Transverse colon (tissue), 4 donors: Measurements from ENCODE around the gene CIC. TPM values are rescaled to one million over a fixed set of nuclear protein-coding genes. Genes with fewer than 3 reads are reported as not detected.

Experiments
- DNase-seq: peaks from one replicate; pipeline ENCODE4 v3.0.0-alpha.2; 2019
- H3K27ac ChIP-seq, 4 donors: fragments of 200-600 bp; sonication (generic); 2 replicates each; pipeline ENCODE4 v1.5.1; 2016 to 2018; ENCODE audit warnings: inconsistent platforms in 4 of 4
- H3K27me3 ChIP-seq: fragments of 200-600 bp; sonication (generic); 2 replicates; pipeline ENCODE4 v1.5.1; 2017; ENCODE audit warnings: inconsistent platforms
- H3K36me3 ChIP-seq, 4 donors: fragments of 200-600 bp; sonication (generic); 2 replicates each; pipeline ENCODE4 v1.5.1; 2017 to 2019; ENCODE audit warnings: inconsistent platforms in 4 of 4
- H3K4me1 ChIP-seq, 4 donors: fragments of 200-600 bp; sonication (generic); 2 replicates each; pipeline ENCODE4 v1.5.1; 2017 to 2020; ENCODE audit warnings: inconsistent platforms in 4 of 4
- H3K4me3 ChIP-seq, 4 donors: fragments of 200-600 bp; sonication (generic); 1 replicate in 1 of 4; 2 replicates in 3 of 4; pipeline versions ENCODE4 v1.5.1 to v1.6.1; 2017 to 2019; ENCODE audit warnings: inconsistent platforms in 4 of 4
- H3K9me3 ChIP-seq, 2 donors: fragments of 200-600 bp; sonication (generic); 2 replicates each; pipeline ENCODE4 v1.5.1; 2017 to 2019; ENCODE audit warnings: inconsistent platforms in 2 of 2
- EP300 ChIP-seq: sonication (generic); formaldehyde crosslinking; IDR thresholded peaks from one replicate; pipeline ENCODE4 v1.6.1; 2017; ENCODE audit warnings: antibody characterized with exemption, low read depth
- POLR2A ChIP-seq: fragments of 450-650 bp; IDR thresholded peaks from one replicate; pipeline ENCODE4 v1.6.1; 2016; ENCODE audit warnings: antibody characterized with exemption, mild to moderate bottlenecking, moderate library complexity
- POLR2AphosphoS5 ChIP-seq, 3 donors: sonication (generic); formaldehyde crosslinking; IDR thresholded peaks; one replicate each; pipeline ENCODE4 v1.6.1; 2016; ENCODE audit warnings: antibody characterized with exemption in 3 of 3
- whole genome bisulfite sequencing, 2 donors: methylation state at CpG; one replicate each; pipeline ENCODE4 v1.1.5; 2018; ENCODE audit warnings: low coverage in 1 of 2; 5-methylcytosine and 5-hydroxymethylcytosine counted together
- in situ Hi-C, 4 donors: fragments of 200-750 bp; cut with MboI; loops; one replicate each; pipeline versions ENCODE4 v1.15.0 to v1.15.1; 2017; ENCODE audit warnings: low sequenced_read_pairs in 3 of 4, low pct_ligation_motif_present in 1 of 4, low pct_unique_long_range_greater_than_20kb in 1 of 4
- intact Hi-C: fragments of 100-400 bp; cut with DNase I; formaldehyde crosslinking; loops from one replicate; pipeline ENCODE4 v1.15.1; 2023; ENCODE audit warnings: low total_unique reads
- total RNA-seq, 4 donors: library from RNA; depleted of rRNA; stranded (reverse); fragments of >200 nt; gene quantifications; one replicate each; pipeline ENCODE4 v1.1.0, GENCODE V29; 2016
- TF ChIP-seq, protein P1 (sequence below), 5 experiments: fragments of 200-600 bp in 3 of 5; fragments of 450-650 bp in 2 of 5; sonication (generic) in 3 of 5; IDR thresholded peaks; 1 replicate in 2 of 5; 2 replicates in 3 of 5; pipeline ENCODE4 v1.5.1; 2016 to 2017; ENCODE audit warnings: antibody characterized with exemption in 5 of 5, inconsistent platforms in 3 of 5, mild to moderate bottlenecking in 2 of 5, moderate library complexity in 1 of 5

CIC gene
- total RNA-seq, 4 donors from 2014 or later, result 35.1 to 96.5 (median 43.6) TPM

- in situ Hi-C loops (loop anchor here in 2 of 4 donors (25.0 kb wide), 1 partner anchor 205 kb away; no protein-coding TSS in a partner anchor), intact Hi-C loops (no loop called here)
- no peak for TF ChIP-seq POLR2AphosphoS5 (IDR thresholded peaks at IDR 0.05)
- TF ChIP-seq POLR2A, result no peak
- no peak for TF ChIP-seq EP300
- TF ChIP-seq, protein P1, sequence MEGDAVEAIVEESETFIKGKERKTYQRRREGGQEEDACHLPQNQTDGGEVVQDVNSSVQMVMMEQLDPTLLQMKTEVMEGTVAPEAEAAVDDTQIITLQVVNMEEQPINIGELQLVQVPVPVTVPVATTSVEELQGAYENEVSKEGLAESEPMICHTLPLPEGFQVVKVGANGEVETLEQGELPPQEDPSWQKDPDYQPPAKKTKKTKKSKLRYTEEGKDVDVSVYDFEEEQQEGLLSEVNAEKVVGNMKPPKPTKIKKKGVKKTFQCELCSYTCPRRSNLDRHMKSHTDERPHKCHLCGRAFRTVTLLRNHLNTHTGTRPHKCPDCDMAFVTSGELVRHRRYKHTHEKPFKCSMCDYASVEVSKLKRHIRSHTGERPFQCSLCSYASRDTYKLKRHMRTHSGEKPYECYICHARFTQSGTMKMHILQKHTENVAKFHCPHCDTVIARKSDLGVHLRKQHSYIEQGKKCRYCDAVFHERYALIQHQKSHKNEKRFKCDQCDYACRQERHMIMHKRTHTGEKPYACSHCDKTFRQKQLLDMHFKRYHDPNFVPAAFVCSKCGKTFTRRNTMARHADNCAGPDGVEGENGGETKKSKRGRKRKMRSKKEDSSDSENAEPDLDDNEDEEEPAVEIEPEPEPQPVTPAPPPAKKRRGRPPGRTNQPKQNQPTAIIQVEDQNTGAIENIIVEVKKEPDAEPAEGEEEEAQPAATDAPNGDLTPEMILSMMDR (IDR thresholded peaks at IDR 0.05), result no peak
- Histone ChIP-seq H3K4me1 (peaks cover 4 to 22% (median 12%) of the 10 kb centered on the region in 4 donors), H3K27me3 (peaks cover 51% of the 10 kb centered on the region), H3K9me3 (no peaks in the 10 kb centered on the region), H3K27ac (no peak overlapping the region), H3K36me3 (no peaks in the 10 kb centered on the region), H3K4me3 (no peak overlapping the region)
- 84% methylated on average over 13 of the region's 13 CpGs; no CpG with 5 or more reads in 1 of the 2 donors for WGBS, 2 donors
- no peak for DNase-seq
Observed at GRCh38 chr19:42317535-42317934, 48.5 kb downstream of the CIC start.

DNA sequence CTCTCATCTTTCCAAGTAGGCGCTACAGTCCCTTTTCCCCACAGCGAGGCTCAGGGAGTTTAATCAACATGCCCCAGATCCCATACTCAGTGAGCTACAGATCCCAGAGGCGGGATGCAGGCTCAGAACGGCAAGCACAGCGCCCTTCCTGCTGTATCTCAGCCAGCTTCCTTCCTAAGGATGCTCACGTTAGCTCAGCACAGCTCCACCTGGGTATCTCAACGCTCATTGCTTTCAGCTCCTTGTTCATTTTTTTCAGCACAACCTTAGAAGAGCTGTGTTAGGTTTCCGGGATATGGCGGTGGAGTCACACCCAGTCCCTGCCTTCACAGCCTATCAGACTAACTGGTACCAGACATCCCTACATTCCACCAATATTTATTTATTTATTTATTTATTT lies 53.3 kb downstream of the CIC start:
- TF ChIP-seq POLR2A (no peak), POLR2AphosphoS5 (IDR thresholded peaks at IDR 0.05) (no peak), EP300 (no peak)
- TF ChIP-seq, protein P1 (IDR thresholded peaks at IDR 0.05), result no peak
- H3K27me3 ChIP-seq, result peaks cover 36% of the 10 kb centered on the region
- in situ Hi-C loops, result loop anchor here (10.0 to 25.0 kb wide), 3 partner anchors 188 to 210 kb away; partner anchors contain the start of gene POU2F2 (in 1 of the 4)
- H3K36me3 ChIP-seq, result no peaks in the 10 kb centered on the region
- no peak overlapping the region for H3K4me3 ChIP-seq
- WGBS, 2 donors, result 62 to 70% methylated on average over 3 to 9 of the region's 9 CpGs
- peaks cover 17 to 30% (median 25%) of the 10 kb centered on the region in 4 donors for H3K4me1 ChIP-seq
- H3K27ac ChIP-seq, result no peak overlapping the region
- intact Hi-C loops, result loop anchor here (10.0 kb wide), 1 partner anchor 188 kb away; the partner anchor contains the start of gene POU2F2
- no peak for DNase-seq
- H3K9me3 ChIP-seq, result no peaks in the 10 kb centered on the region

GRCh38 chr19:42323473-42323851 lies 54.4 kb downstream of the CIC start:
- Histone ChIP-seq H3K4me3 (no peak overlapping the region), H3K4me1 (peaks cover 23 to 39% (median 27%) of the 10 kb centered on the region in 4 donors), H3K27ac (no peak overlapping the region), H3K27me3 (peaks cover 36% of the 10 kb centered on the region), H3K36me3 (no peaks in the 10 kb centered on the region), H3K9me3 (no peaks in the 10 kb centered on the region)
- in situ Hi-C loops, result loop anchor here (10.0 to 25.0 kb wide), 3 partner anchors 189 to 211 kb away; partner anchors contain the start of gene POU2F2 (in 1 of the 4)
- TF ChIP-seq POLR2AphosphoS5 (IDR thresholded peaks at IDR 0.05) (no peak), EP300 (no peak), POLR2A (no peak)
- TF ChIP-seq, protein P1 (IDR thresholded peaks at IDR 0.05), result no peak
- intact Hi-C loops, result loop anchor here (10.0 kb wide), 1 partner anchor 189 kb away; the partner anchor contains the start of gene POU2F2
- 34% methylated on average over 3 of the region's 29 CpGs; no CpG with 5 or more reads in 1 of the 2 donors for WGBS, 2 donors
- peak; percentile 21 for DNase-seq

DNA sequence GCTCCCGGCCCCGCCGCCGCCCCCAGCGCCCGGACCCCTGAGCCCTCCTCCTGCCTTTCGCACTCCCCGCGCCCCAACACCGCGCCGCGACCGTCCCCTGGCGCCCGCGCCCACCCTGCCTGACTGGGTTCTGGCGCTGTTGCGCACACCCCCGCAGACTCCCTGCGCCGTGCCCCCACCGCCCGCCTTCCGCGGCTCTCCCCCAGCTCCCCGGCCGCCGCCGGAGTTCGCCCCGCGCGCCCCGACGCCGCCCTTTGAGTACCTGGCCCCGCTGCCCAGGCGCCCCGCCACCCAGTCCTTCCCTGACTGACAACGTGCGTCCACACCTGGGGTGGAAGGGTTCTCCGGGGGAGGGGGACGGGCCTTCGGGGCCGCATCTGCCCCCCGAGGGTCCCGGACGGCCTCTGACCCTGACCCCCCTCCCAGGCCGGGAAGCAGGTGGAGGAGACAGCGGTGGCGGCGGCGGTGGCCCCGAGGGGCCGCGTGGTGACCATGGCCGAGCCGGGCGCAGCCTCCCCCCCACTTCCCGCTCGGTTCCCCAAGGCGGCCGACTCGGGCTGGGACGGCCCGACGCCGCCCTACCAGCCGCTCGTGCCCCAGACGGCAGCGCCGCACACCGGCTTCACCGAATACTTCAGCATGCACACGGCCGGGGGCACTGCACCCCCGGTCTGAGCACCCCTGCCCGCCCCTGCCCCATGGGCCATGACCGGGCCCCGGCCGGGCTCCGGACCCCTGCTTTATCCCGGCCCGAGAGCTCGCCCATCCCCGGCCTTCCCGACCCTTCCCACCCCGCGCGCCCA lies 55.0 kb downstream of the CIC start:
- Histone ChIP-seq H3K9me3 (no peaks in the 10 kb centered on the region), H3K27me3 (peaks cover 36% of the 10 kb centered on the region), H3K36me3 (no peaks in the 10 kb centered on the region), H3K4me3 (peak overlapping the region in 2 of 4 donors; percentile 93 to 96), H3K4me1 (peaks cover 23 to 39% (median 27%) of the 10 kb centered on the region in 4 donors), H3K27ac (no peak overlapping the region)
- intact Hi-C loops, result loop anchor here (10.0 kb wide), 1 partner anchor 189 kb away; the partner anchor contains the start of gene POU2F2
- in situ Hi-C loops, result loop anchor here (10.0 to 25.0 kb wide), 3 partner anchors 189 to 212 kb away; partner anchors contain the start of gene POU2F2 (in 1 of the 4)
- WGBS, 2 donors, result 8% methylated on average over 42 of the region's 92 CpGs; no CpG with 5 or more reads in 1 of the 2 donors
- TF ChIP-seq, protein P1 (IDR thresholded peaks at IDR 0.05), result peak in 1 of 5 experiments; percentile 8
- TF ChIP-seq POLR2A (no peak), EP300 (no peak), POLR2AphosphoS5 (IDR thresholded peaks at IDR 0.05) (no peak)
- DNase-seq, result peak; percentile 32
